A549 (cell line): Measurements from ENCODE around the gene OXTR.

ENCODE experiments used
- BHLHE40 ChIP-seq: IDR thresholded peaks from 2 replicates; pipeline ENCODE4 v1.6.1; 2012; ENCODE audit warnings: low read depth, low read length, inconsistent platforms
- CHD2 ChIP-seq: fragments of 150-350 bp; IDR thresholded peaks from 2 replicates; pipeline ENCODE4 v1.6.1; 2014; ENCODE audit warnings: low read length; ENCODE audit not compliant: partially characterized antibody
- JUNB ChIP-seq: fragments of >200 bp; sonication (Bioruptor Twin); formaldehyde crosslinking; IDR thresholded peaks from 2 replicates; pipeline ENCODE4 v1.6.1; 2016
- NPAS2 ChIP-seq: fragments of 250-450 bp; sonication (Bioruptor Pico); IDR thresholded peaks from 2 replicates; pipeline ENCODE4 v1.8.0; 2022; ENCODE audit warnings: mild to moderate bottlenecking, moderate library complexity, borderline replicate concordance
- POLR2A ChIP-seq: IDR thresholded peaks from 2 replicates; pipeline ENCODE4 v1.6.1; 2012; ENCODE audit warnings: mild to moderate bottlenecking, low read length
- POLR2AphosphoS2 ChIP-seq: conservative IDR thresholded peaks from 2 replicates; pipeline ENCODE4 v1.6.1; 2012; ENCODE audit warnings: low read length, improper control_type of control experiment, inconsistent platforms
- REST ChIP-seq: fragments of 200-600 bp; sonication (generic); IDR thresholded peaks from 2 replicates; pipeline ENCODE4 v1.6.1; 2016; ENCODE audit warnings: antibody characterized with exemption, mild to moderate bottlenecking, moderate library complexity
- TF ChIP-seq, protein P1 (sequence below): fragments of >200 bp; sonication (Bioruptor Twin); formaldehyde crosslinking; IDR thresholded peaks from 3 replicates; pipeline ENCODE4 v1.5.1; 2016

GRCh38 chr3:8817486-8817885, 48.1 kb upstream of the OXTR start:
- TF ChIP-seq REST (no peak), POLR2A (no peak), BHLHE40 (no peak), NPAS2 (CRISPR knock-in tag) (no peak), JUNB (no peak), CHD2 (no peak), POLR2AphosphoS2 (no peak)
- TF ChIP-seq, protein P1, sequence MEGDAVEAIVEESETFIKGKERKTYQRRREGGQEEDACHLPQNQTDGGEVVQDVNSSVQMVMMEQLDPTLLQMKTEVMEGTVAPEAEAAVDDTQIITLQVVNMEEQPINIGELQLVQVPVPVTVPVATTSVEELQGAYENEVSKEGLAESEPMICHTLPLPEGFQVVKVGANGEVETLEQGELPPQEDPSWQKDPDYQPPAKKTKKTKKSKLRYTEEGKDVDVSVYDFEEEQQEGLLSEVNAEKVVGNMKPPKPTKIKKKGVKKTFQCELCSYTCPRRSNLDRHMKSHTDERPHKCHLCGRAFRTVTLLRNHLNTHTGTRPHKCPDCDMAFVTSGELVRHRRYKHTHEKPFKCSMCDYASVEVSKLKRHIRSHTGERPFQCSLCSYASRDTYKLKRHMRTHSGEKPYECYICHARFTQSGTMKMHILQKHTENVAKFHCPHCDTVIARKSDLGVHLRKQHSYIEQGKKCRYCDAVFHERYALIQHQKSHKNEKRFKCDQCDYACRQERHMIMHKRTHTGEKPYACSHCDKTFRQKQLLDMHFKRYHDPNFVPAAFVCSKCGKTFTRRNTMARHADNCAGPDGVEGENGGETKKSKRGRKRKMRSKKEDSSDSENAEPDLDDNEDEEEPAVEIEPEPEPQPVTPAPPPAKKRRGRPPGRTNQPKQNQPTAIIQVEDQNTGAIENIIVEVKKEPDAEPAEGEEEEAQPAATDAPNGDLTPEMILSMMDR: no peak
